ENCODE measurements around the gene HYKK. TPM values are rescaled to one million over a fixed set of nuclear protein-coding genes. Genes with fewer than 3 reads are reported as not detected.

The HYKK gene
- total and polyA plus RNA-seq, 2 of the 13 experiments (the other 11 are each of a cell fraction or from before 2014, with no cell fraction given) = 3.5 to 5.4 TPM

- TF ChIP-seq CHD4 (IDR thresholded peaks at IDR 0.05; ENCODE audit: borderline replicate concordance, low read length) (no peak), TERF1 (CRISPR knock-in tag; IDR thresholded peaks at IDR 0.05) (no peak), PAF1 (CRISPR knock-in tag; IDR thresholded peaks at IDR 0.05) (no peak), TEAD2 (CRISPR knock-in tag; IDR thresholded peaks at IDR 0.05) (no peak), ZNF263 (CRISPR knock-in tag; IDR thresholded peaks at IDR 0.05) (no peak), TBX2 (CRISPR knock-in tag; IDR thresholded peaks at IDR 0.05; ENCODE audit: borderline replicate concordance) (no peak), MLLT10 (CRISPR knock-in tag; IDR thresholded peaks at IDR 0.05) (no peak), TBX3 (IDR thresholded peaks at IDR 0.05; ENCODE audit: borderline replicate concordance) (no peak)
These were observed 67.6 kb downstream of the HYKK start (continued) for GRCh38 chr15:78574944-78575343.

Other genes starting within 250 kb of the HYKK start
- gene DNAJA4, start 243.0 kb upstream of the HYKK start, total RNA-seq (2016; rRNA removed; fragmentation: Illumina TruSeq; extraction: Trizol) = not detected in 2 replicates
- gene DNAJA4, start 243.0 kb upstream of the HYKK start, polyA plus RNA-seq (2011; rRNA removed) = not detected in 2 replicates
- gene SKIC8, start 208.0 kb upstream of the HYKK start, total RNA-seq (2016; rRNA removed; fragmentation: Illumina TruSeq; extraction: Trizol) = 69.5 and 98.2 TPM in 2 replicates
- gene SKIC8, start 208.0 kb upstream of the HYKK start, polyA plus RNA-seq (2011; rRNA removed) = 56.5 and 70.6 TPM in 2 replicates
- not detected in 2 replicates for gene CRABP1, start 167.2 kb upstream of the HYKK start, total RNA-seq (2016; rRNA removed; fragmentation: Illumina TruSeq; extraction: Trizol)
- not detected in 2 replicates for gene CRABP1, start 167.2 kb upstream of the HYKK start, polyA plus RNA-seq (2011; rRNA removed)
- gene IREB2, start 69.4 kb upstream of the HYKK start, total RNA-seq (2016; rRNA removed; fragmentation: Illumina TruSeq; extraction: Trizol) = 30.4 and 66.4 TPM in 2 replicates
- 19.1 and 24.2 TPM in 2 replicates for gene IREB2, start 69.4 kb upstream of the HYKK start, polyA plus RNA-seq (2011; rRNA removed)
- gene PSMA4, start 32.9 kb downstream of the HYKK start, total RNA-seq (2016; rRNA removed; fragmentation: Illumina TruSeq; extraction: Trizol) = 404 and 667 TPM in 2 replicates
- gene PSMA4, start 32.9 kb downstream of the HYKK start, polyA plus RNA-seq (2011; rRNA removed) = 145 and 202 TPM in 2 replicates
- gene CHRNA5, start 57.9 kb downstream of the HYKK start, total RNA-seq (2016; rRNA removed; fragmentation: Illumina TruSeq; extraction: Trizol) = 5.1 and 10.5 TPM in 2 replicates
- 3.7 and 4.1 TPM in 2 replicates for gene CHRNA5, start 57.9 kb downstream of the HYKK start, polyA plus RNA-seq (2011; rRNA removed)
- gene CHRNA3, start 113.4 kb downstream of the HYKK start, total RNA-seq (2016; rRNA removed; fragmentation: Illumina TruSeq; extraction: Trizol) = not detected in 2 replicates
- gene CHRNA3, start 113.4 kb downstream of the HYKK start, polyA plus RNA-seq (2011; rRNA removed) = not detected in 2 replicates
- not detected in 2 replicates for gene CHRNB4, start 133.6 kb downstream of the HYKK start, total RNA-seq (2016; rRNA removed; fragmentation: Illumina TruSeq; extraction: Trizol)
- gene CHRNB4, start 133.6 kb downstream of the HYKK start, polyA plus RNA-seq (2011; rRNA removed) = not detected in 2 replicates

All from HepG2 (cell line).